GM12878 (cell line): ENCODE results near the gene IL16. TPM values are rescaled to one million over a fixed set of nuclear protein-coding genes. Genes with fewer than 3 reads are reported as not detected.

Experiments used
- ATAC-seq: fragments of 200-7000 bp; cut with Tn5 transposase; 3 replicates; pipeline ENCODE4 v1.9.1; 2020; ENCODE audit warnings: mild to moderate bottlenecking, moderate library complexity
- BruUV-seq: library from RNA; stranded (reverse); fragments of 400-500 nt; replicated peaks from 2 replicates; lab custom pipeline; 2021; lab: Mats Ljungman, UMichigan
- CTCF ChIA-PET: fragments of 300-600 bp; sonication (Branson Sonifier 250); formaldehyde crosslinking; extraction: SDS; loops from one replicate; lab custom pipeline; 2021; ENCODE audit warnings: inconsistent platforms; lab: Yijun Ruan, JAX
- POLR2A ChIA-PET: fragments of 350-600 bp; formaldehyde crosslinking; extraction: SDS; loops from one replicate; lab custom pipeline; 2021; ENCODE audit warnings: inconsistent platforms; lab: Charles Lee
- RAD21 ChIA-PET: fragments of 300-600 bp; sonication (Branson Sonifier 250); formaldehyde crosslinking; loops from one replicate; lab custom pipeline; 2023; ENCODE audit warnings: antibody characterized with exemption; ENCODE audit not compliant: unreplicated experiment; lab: Charles Lee
- SMC1A ChIA-PET: fragments of 300-600 bp; sonication (Branson Sonifier 250); formaldehyde crosslinking; loops from one replicate; lab custom pipeline; 2023; ENCODE audit not compliant: unreplicated experiment, uncharacterized antibody; lab: Charles Lee
- DNase-seq: peaks from one replicate; pipeline ENCODE4 v3.0.0-alpha.2; 2011; ENCODE audit warnings: low read depth, low spot score
- FAIRE-seq: peaks from 3 replicates; lab custom pipeline; 2011; peaks lifted over from hg19 to GRCh38; lab: Jason Lieb, UNC
- H2AFZ ChIP-seq: 2 replicates; pipeline ENCODE4 v1.6.0; 2011; ENCODE audit warnings: low read depth, low read length, control low read depth; ENCODE audit not compliant: control insufficient read depth
- H3K27ac ChIP-seq: 2 replicates; pipeline ENCODE4 v1.5.1; 2011; ENCODE audit warnings: control low read depth; ENCODE audit not compliant: control insufficient read depth, insufficient read depth
- H3K27me3 ChIP-seq, 2 experiments: replicated peaks in 1 of 2; 2 replicates each; pipeline versions ENCODE4 v1.6.0 to v1.6.1; 2011; ENCODE audit warnings: low read length in 1 of 2; ENCODE audit not compliant: control insufficient read depth in 2 of 2, insufficient read depth in 2 of 2
- H3K36me3 ChIP-seq, 2 experiments: 2 replicates each; pipeline ENCODE4 v1.5.1; 2011; ENCODE audit warnings: low read length in 1 of 2; ENCODE audit not compliant: control insufficient read depth in 2 of 2, insufficient read depth in 2 of 2
- H3K4me1 ChIP-seq: 2 replicates; pipeline ENCODE4 v1.6.1; 2011; ENCODE audit warnings: mild to moderate bottlenecking, low read length, moderate library complexity, mixed read lengths; ENCODE audit not compliant: control insufficient read depth, insufficient read depth
- H3K4me2 ChIP-seq: 2 replicates; pipeline ENCODE4 v1.6.0; 2011; ENCODE audit warnings: control low read depth; ENCODE audit not compliant: control insufficient read depth, insufficient read depth
- H3K4me3 ChIP-seq: fragments of 200-600 bp; sonication (generic); 2 replicates; pipeline ENCODE4 v1.5.1; 2016
- H3K79me2 ChIP-seq: 2 replicates; pipeline ENCODE4 v1.6.0; 2011; ENCODE audit warnings: low read length; ENCODE audit not compliant: control insufficient read depth, insufficient read depth
- H3K9ac ChIP-seq: 2 replicates; pipeline ENCODE4 v1.8.0; 2011; ENCODE audit warnings: low read length, control low read depth, mixed read lengths; ENCODE audit not compliant: control insufficient read depth, insufficient read depth
- H3K9me3 ChIP-seq: replicated peaks from 3 replicates; pipeline ENCODE4 v1.5.1; 2011; ENCODE audit warnings: mild to moderate bottlenecking, low read length; ENCODE audit not compliant: control insufficient read depth, insufficient read depth
- H4K20me1 ChIP-seq: 2 replicates; pipeline ENCODE4 v1.6.0; 2011; ENCODE audit not compliant: control insufficient read depth, insufficient read depth
- POLR2A ChIP-seq: IDR thresholded peaks from 2 replicates; pipeline ENCODE4 v1.6.1; 2011; ENCODE audit warnings: low read depth, mild to moderate bottlenecking, low read length
- WGBS: methylation state at CpG from one replicate; pipeline ENCODE4 v1.1.6; 2016; ENCODE audit warnings: low lambda C conversion rate; ENCODE audit not compliant: insufficient replicate concordance, insufficient coverage; ENCODE audit errors: missing lambda C conversion rate; 5-methylcytosine and 5-hydroxymethylcytosine counted together
- in situ Hi-C: fragments of 300-500 bp; cut with MboI; formaldehyde crosslinking; loops from 9 replicates; pipeline ENCODE4 v1.14.3; 2018; ENCODE audit warnings: mixed read lengths
- intact Hi-C: fragments of 100-400 bp; cut with micrococcal nuclease; formaldehyde crosslinking; loops from one replicate; pipeline ENCODE4 v1.14.2; 2022; ENCODE audit not compliant: unreplicated experiment
- polyA plus RNA-seq, 11 experiments: library from polyadenylated mRNA; depleted of rRNA in 4 of 11; unstranded in 6 of 11; stranded (reverse) in 5 of 11; fragments of >200 nt; fragmentation: Nextera tagmentation in 4 of 11; fragmentation: Illumina TruSeq in 1 of 11; extraction: Ambion mirVana in 4 of 11; extraction: Trizol in 1 of 11; gene quantifications; 1 replicate in 1 of 11; 2 replicates in 10 of 11; pipeline versions ENCODE4 v1.2.1 to v1.2.3, GENCODE V29; 2011 to 2016; ENCODE audit warnings: inconsistent platforms in 2 of 11, missing spikeins in 2 of 11, low read depth in 1 of 11
- total RNA-seq, 4 experiments: library from RNA; depleted of rRNA in 3 of 4; stranded (reverse); fragments of >200 nt in 3 of 4; fragmentation: Illumina TruSeq in 1 of 4; extraction: Trizol in 1 of 4; gene quantifications; 2 replicates each; pipeline versions ENCODE4 v1.2.1 to v1.2.3, GENCODE V29; 2013 to 2021
- TF ChIP-seq, protein P1 (sequence below), 3 experiments: IDR thresholded peaks in 2 of 3; conservative IDR thresholded peaks in 1 of 3; 2 replicates each; pipeline ENCODE4 v1.5.1; 2011; ENCODE audit warnings: low read depth in 3 of 3, low read length in 3 of 3, mild to moderate bottlenecking in 3 of 3, control low read depth in 2 of 3, moderate library complexity in 2 of 3, inconsistent platforms in 1 of 3, mixed read lengths in 1 of 3; ENCODE audit not compliant: control insufficient read depth in 2 of 3, insufficient read depth in 1 of 3; ENCODE audit errors: extremely low read depth in 1 of 3

The IL16 gene
- total and polyA plus RNA-seq, 10 of the 15 experiments (the other 5 are each of a cell fraction or from before 2014, with no cell fraction given) = 21.7 to 206 (median 44.5) TPM

DNA sequence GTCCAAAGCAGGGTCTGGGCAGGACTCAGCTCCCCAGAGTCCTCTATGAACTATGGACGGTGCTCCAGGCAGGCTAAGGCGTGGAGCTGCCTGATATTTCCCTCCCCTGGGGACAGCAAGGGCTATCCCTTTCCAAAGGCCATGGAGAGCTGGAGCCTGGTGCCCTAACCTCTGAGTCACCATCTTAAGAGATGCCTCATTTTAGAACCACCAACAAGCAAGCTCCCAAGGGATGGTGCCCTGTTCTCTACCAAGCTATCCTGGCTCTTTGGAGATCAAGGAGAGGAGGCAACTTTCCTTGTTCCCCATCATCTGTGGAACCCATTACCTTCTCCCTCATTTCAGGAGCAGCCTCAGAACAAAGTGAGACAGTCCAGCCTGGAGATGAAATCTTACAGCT lies 111.6 kb downstream of the IL16 start:
- Histone ChIP-seq H3K4me1 (peaks cover 46% of the 10 kb centered on the region), H3K9me3 (no peaks in the 10 kb centered on the region), H3K4me3 (no peak overlapping the region), H3K4me2 (no peak overlapping the region), H3K27me3 (no peaks in the 10 kb centered on the region), H3K79me2 (peaks cover 21% of the 10 kb centered on the region), H3K9ac (no peak overlapping the region), H2AFZ (no peak overlapping the region), H3K27ac (no peak overlapping the region), H4K20me1 (no peaks in the 10 kb centered on the region), H3K36me3 (peaks cover 37 to 61% of the 10 kb centered on the region in 2 experiments)
- intact Hi-C loops (no loop called here), in situ Hi-C loops (no loop called here)
- DNase-seq (no peak), ATAC-seq (no peak), FAIRE-seq (no peak)
- WGBS = 100% methylated on average over 2 of the region's 2 CpGs
- no TSS peak for BruUV-seq
- TF ChIP-seq, protein P1, sequence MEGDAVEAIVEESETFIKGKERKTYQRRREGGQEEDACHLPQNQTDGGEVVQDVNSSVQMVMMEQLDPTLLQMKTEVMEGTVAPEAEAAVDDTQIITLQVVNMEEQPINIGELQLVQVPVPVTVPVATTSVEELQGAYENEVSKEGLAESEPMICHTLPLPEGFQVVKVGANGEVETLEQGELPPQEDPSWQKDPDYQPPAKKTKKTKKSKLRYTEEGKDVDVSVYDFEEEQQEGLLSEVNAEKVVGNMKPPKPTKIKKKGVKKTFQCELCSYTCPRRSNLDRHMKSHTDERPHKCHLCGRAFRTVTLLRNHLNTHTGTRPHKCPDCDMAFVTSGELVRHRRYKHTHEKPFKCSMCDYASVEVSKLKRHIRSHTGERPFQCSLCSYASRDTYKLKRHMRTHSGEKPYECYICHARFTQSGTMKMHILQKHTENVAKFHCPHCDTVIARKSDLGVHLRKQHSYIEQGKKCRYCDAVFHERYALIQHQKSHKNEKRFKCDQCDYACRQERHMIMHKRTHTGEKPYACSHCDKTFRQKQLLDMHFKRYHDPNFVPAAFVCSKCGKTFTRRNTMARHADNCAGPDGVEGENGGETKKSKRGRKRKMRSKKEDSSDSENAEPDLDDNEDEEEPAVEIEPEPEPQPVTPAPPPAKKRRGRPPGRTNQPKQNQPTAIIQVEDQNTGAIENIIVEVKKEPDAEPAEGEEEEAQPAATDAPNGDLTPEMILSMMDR (IDR thresholded peaks at IDR 0.05 in 2 of 3, conservative IDR thresholded peaks at IDR 0.05 in 1 of 3; ENCODE audit: control insufficient read depth in 2 of 3, extremely low read depth in 1 of 3, insufficient read depth in 1 of 3, low read depth in 3 of 3, low read length in 3 of 3) = no peak
- peak; percentile 55 for TF ChIP-seq POLR2A
- SMC1A ChIA-PET = interaction anchor here (0.8 to 4.0 kb wide), 8 partner anchors 9 to 33 kb away, joined by 3 to 38 read pairs (median 6); partner anchors contain the start of gene STARD5
- CTCF ChIA-PET = interaction anchor here (0.6 to 5.0 kb wide), 7 partner anchors 9 to 41 kb away, joined by 4 to 24 read pairs (median 6); no protein-coding TSS in a partner anchor
- RAD21 ChIA-PET = interaction anchor here (1.0 to 1.4 kb wide), 2 partner anchors 12 to 15 kb away, joined by 3 to 10 read pairs; no protein-coding TSS in a partner anchor
- POLR2A ChIA-PET = interaction anchor here (0.9 to 2.1 kb wide), 7 partner anchors 9 to 22 kb away, joined by 3 to 9 read pairs (median 4); partner anchors contain the start of gene STARD5
